Upper lobe of right lung (tissue), 1 donor: ENCODE data around the gene SH3TC1. TPM values are rescaled to one million over a fixed set of nuclear protein-coding genes. Genes with fewer than 3 reads are reported as not detected.

ENCODE experiments used
- ATAC-seq: fragments of 200-7000 bp; cut with Tn5 transposase; one replicate; pipeline ENCODE4 v1.9.1; 2020; ENCODE audit warnings: mild to moderate bottlenecking, moderate library complexity
- DNase-seq: peaks from one replicate; pipeline ENCODE4 v3.0.0-alpha.2; 2020
- H3K27ac ChIP-seq: fragments of 200-600 bp; one replicate; pipeline ENCODE4 v1.8.0; 2022
- H3K27me3 ChIP-seq: fragments of 200-600 bp; one replicate; pipeline ENCODE4 v1.8.0; 2022; ENCODE audit warnings: mild to moderate bottlenecking
- H3K36me3 ChIP-seq: fragments of 200-600 bp; one replicate; pipeline ENCODE4 v1.8.0; 2022
- H3K4me1 ChIP-seq: fragments of 200-600 bp; one replicate; pipeline ENCODE4 v1.8.0; 2022
- H3K4me3 ChIP-seq: fragments of 200-600 bp; one replicate; pipeline ENCODE4 v1.8.0; 2022; ENCODE audit warnings: mild to moderate bottlenecking
- H3K9me3 ChIP-seq: fragments of 200-600 bp; one replicate; pipeline ENCODE4 v1.8.0; 2022
- intact Hi-C: fragments of 100-400 bp; cut with DNase I; formaldehyde crosslinking; loops from one replicate; pipeline ENCODE4 v1.11.0; 2022
- total RNA-seq: library from RNA; stranded (reverse); fragmentation: NEBNext Ultra II Directional; extraction: Animal tissue kit (Norgen Biotek cat#: 25700); gene quantifications from one replicate; pipeline ENCODE4 v1.2.1, GENCODE V29; 2021
- TF ChIP-seq, protein P1 (sequence below): fragments of 200-600 bp; IDR thresholded peaks from one replicate; pipeline ENCODE4 v1.8.0; 2022; ENCODE audit warnings: antibody characterized with exemption
- donor health status: DM: no; HTN: yes; CAD: no; lungs with severe emphysema.

The SH3TC1 gene
- total RNA-seq, 1 donor from 2014 or later, result 71.7 TPM

DNA sequence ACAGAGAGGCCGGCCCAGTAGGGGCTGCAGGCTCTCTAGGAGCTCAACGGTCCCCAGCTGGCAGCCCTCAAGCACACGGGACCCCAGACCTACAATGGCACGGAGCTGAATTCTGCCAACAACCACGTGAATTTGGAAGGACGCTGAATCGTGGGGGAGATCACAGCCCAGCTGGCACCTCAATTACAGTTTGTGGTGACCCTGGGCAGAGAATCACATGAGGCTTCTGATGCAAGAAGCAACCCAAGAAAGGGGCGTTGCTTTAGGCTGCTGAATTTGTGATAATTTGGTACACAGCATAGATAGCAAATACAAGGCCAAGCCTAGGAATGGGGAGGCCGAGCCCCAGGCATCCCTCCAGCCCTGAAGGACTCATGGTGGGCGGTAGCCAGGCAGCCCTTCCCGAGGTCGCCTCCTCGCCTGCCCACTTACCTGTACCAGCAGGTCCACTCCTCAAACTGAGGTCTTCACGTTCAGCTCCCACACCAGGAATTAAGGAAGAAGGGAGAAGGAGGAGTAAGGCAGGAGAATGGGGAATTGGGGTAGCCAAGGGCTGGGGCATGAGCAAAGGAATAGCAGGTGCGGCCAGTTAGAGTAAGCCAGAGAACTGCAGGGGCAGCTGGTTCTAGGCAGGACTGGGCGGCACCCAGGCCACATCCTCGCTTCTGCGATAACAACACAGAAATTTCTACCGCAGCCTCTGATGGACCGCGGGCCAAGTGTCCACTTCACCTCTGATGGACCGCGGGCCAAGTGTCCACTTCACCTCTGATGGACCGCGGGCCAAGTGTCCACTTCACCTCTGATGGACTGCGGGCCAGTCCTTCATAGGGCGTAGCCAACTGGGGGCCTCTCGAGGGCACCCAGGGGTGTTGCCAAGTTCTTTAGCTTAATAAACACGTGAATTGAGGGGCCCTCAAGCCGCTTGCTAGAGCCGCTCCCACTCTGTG is 47.1 kb downstream of the SH3TC1 start:
- Histone ChIP-seq H3K9me3 (no peaks in the 10 kb centered on the region), H3K36me3 (no peaks in the 10 kb centered on the region), H3K27ac (peak overlapping the region; percentile 84), H3K4me3 (no peak overlapping the region), H3K4me1 (peaks cover 29% of the 10 kb centered on the region), H3K27me3 (no peaks in the 10 kb centered on the region)
- peak; percentile 71 for ATAC-seq
- TF ChIP-seq, protein P1, sequence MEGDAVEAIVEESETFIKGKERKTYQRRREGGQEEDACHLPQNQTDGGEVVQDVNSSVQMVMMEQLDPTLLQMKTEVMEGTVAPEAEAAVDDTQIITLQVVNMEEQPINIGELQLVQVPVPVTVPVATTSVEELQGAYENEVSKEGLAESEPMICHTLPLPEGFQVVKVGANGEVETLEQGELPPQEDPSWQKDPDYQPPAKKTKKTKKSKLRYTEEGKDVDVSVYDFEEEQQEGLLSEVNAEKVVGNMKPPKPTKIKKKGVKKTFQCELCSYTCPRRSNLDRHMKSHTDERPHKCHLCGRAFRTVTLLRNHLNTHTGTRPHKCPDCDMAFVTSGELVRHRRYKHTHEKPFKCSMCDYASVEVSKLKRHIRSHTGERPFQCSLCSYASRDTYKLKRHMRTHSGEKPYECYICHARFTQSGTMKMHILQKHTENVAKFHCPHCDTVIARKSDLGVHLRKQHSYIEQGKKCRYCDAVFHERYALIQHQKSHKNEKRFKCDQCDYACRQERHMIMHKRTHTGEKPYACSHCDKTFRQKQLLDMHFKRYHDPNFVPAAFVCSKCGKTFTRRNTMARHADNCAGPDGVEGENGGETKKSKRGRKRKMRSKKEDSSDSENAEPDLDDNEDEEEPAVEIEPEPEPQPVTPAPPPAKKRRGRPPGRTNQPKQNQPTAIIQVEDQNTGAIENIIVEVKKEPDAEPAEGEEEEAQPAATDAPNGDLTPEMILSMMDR, result no peak
- peak; percentile 81 for DNase-seq
- intact Hi-C loops, result no loop called here

DNA sequence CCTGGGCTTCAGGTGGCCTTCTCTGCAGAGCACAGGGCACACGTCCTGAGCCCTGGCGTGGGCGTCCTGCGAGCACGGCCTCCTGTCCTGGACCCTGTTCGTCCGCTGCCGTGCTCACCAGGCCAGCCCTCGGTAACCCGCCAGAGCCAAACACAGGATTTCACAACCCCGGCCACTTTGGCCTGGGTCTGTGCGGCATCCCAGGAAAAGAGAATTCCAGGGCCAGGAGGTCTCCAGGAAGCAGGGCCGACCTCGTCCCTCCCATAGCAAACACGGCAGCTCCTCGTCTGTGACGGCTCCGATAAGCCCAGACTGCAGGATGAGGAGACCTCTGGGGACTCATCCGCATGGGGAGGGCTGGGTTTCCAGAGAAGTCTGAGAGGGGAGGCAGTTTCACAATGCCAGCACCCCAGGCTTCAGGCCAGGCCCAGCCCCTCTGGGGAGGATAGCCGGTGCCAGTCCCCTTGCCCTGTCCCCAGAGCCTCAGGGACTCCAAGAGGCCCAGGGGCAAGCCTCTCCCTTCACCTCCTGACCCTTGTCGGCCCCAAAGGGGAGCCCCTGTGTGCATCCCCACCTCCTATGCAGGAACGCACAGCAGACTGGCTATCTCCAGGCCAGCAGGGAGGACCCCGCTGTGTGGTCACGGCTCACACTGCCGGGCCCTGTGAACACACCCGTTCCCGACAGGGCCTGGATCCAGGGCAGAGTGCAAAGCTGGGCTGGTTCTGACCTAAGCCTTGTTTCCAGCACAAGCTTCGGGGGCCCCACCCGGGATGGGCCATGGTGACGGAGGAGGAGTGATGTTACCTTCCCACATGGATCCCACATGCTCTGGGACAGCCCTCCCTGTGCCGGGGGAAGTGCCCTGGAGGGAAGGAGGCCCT is 48.2 kb downstream of the SH3TC1 start:
- intact Hi-C loops, result no loop called here
- H3K4me3 ChIP-seq, result no peak overlapping the region
- H3K27ac ChIP-seq, result peak overlapping the region; percentile 84
- H3K36me3 ChIP-seq, result no peaks in the 10 kb centered on the region
- peak; percentile 81 for DNase-seq
- ATAC-seq, result peak; percentile 43
- TF ChIP-seq, protein P1, result no peak
- no peaks in the 10 kb centered on the region for H3K27me3 ChIP-seq
- peaks cover 25% of the 10 kb centered on the region for H3K4me1 ChIP-seq
- no peaks in the 10 kb centered on the region for H3K9me3 ChIP-seq

DNA sequence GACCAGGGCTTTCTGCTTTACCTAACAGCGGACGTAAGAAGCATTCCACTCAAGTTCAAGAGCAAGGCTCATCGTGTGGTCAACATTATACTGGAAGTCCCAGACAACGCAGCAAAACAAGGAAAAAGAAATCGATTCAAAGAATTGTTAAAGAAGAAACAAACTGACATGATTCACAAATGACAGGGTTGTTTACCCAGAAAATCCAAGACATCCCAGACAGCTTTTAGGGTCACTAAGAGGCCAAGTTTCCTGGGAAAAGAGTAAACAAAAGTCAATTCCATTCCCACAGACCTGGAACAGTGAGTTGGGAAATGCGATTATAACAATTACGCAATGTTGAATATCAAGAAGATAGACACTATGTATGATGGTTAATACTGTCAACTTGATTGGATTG is 49.0 kb downstream of the SH3TC1 start:
- Histone ChIP-seq H3K9me3 (no peaks in the 10 kb centered on the region), H3K36me3 (no peaks in the 10 kb centered on the region), H3K4me3 (no peak overlapping the region), H3K4me1 (peaks cover 19% of the 10 kb centered on the region), H3K27ac (peak overlapping the region; percentile 84), H3K27me3 (no peaks in the 10 kb centered on the region)
- intact Hi-C loops, result no loop called here
- ATAC-seq (no peak), DNase-seq (no peak)
- TF ChIP-seq, protein P1, result no peak

DNA sequence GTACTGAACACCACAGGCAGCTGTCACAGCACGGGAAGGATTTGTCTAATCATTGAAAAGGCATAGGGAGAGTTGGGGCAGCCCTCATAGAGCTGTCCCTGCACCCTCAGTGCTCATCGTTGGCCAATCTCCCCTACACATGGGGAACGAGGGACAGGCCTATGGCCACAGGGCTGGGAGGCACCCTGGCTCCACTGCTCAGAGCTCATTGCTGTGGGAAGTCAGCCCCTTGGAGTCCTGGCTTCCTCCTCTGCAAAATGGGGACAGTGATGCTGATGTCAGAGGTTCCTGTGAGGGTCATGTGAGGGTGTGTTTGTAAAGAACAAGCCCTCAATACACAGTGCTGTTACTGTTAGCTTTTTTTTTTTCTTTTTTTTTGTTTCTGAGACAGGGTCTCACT is 51.1 kb downstream of the SH3TC1 start:
- ATAC-seq (peak; percentile 2), DNase-seq (no peak)
- no peak overlapping the region for H3K4me3 ChIP-seq
- intact Hi-C loops, result no loop called here
- no peaks in the 10 kb centered on the region for H3K36me3 ChIP-seq
- TF ChIP-seq, protein P1, result no peak
- H3K9me3 ChIP-seq, result no peaks in the 10 kb centered on the region
- H3K27me3 ChIP-seq, result no peaks in the 10 kb centered on the region
- no peak overlapping the region for H3K27ac ChIP-seq
- peaks cover 19% of the 10 kb centered on the region for H3K4me1 ChIP-seq

DNA sequence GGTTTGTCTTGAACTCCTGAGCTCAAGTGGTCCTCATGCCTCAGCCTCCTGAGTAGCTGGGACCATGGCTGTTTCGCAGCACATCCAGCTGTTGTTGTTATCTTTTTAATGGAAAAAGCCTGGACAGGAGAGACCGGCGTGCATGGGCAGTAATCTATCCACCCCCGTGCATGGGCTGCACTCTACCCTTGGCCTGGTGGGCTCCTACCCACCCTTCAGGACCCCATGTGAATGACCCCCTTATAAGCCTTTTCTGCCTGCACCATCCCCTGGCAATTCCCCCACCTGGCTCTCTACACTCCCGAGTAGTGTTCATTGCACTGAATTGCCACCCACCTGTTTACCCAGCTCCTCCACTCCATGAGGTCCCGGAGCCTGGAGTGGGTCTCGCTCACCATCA is 51.5 kb downstream of the SH3TC1 start:
- H3K36me3 ChIP-seq, result no peaks in the 10 kb centered on the region
- no peak overlapping the region for H3K4me3 ChIP-seq
- no peaks in the 10 kb centered on the region for H3K9me3 ChIP-seq
- TF ChIP-seq, protein P1, result no peak
- no peak for DNase-seq
- peaks cover 19% of the 10 kb centered on the region for H3K4me1 ChIP-seq
- no peak overlapping the region for H3K27ac ChIP-seq
- H3K27me3 ChIP-seq, result no peaks in the 10 kb centered on the region
- intact Hi-C loops, result no loop called here
- ATAC-seq, result no peak
